Testis (tissue), 2 donors: ENCODE measurements around the gene PSMB9.

Experiments used
- CTCF ChIP-seq, 3 experiments: fragments of 450-650 bp in 2 of 3; fragments of 200-600 bp in 1 of 3; sonication (generic) in 1 of 3; IDR thresholded peaks; one replicate each; pipeline ENCODE4 v1.5.1; 2016 to 2019; ENCODE audit warnings: antibody characterized with exemption in 3 of 3, mild to moderate bottlenecking in 2 of 3, moderate library complexity in 1 of 3
- POLR2A ChIP-seq: fragments of 450-650 bp; IDR thresholded peaks from one replicate; pipeline ENCODE4 v1.6.1; 2017; ENCODE audit warnings: antibody characterized with exemption, mild to moderate bottlenecking, moderate library complexity

GRCh38 chr6:32840604-32841246 is 13.3 kb upstream of the PSMB9 start:
- no peak for TF ChIP-seq CTCF (IDR thresholded peaks at IDR 0.05)
- TF ChIP-seq POLR2A: no peak
